K562 (cell line): ENCODE data around the gene ARHGAP18. TPM values are rescaled to one million over a fixed set of nuclear protein-coding genes. Genes with fewer than 3 reads are reported as not detected.

Source experiments
- ATAC-seq: fragments of 200-7000 bp; cut with Tn5 transposase; 3 replicates; pipeline ENCODE4 v1.9.1; 2020; ENCODE audit warnings: moderate library complexity
- BruUV-seq: library from RNA; stranded (reverse); fragments of 400-500 nt; replicated peaks from 2 replicates; lab custom pipeline; 2021; lab: Mats Ljungman, UMichigan
- CTCF ChIA-PET: fragments of 300-600 bp; formaldehyde crosslinking; extraction: SDS; loops from one replicate; lab custom pipeline; 2021; ENCODE audit warnings: low intra/inter-chr PET ratio; lab: Yijun Ruan, JAX
- POLR2A ChIA-PET: fragments of 300-600, 350-650 bp; sonication (Branson Sonifier 250); formaldehyde crosslinking; extraction: SDS; loops from one replicate; lab custom pipeline; 2021; ENCODE audit warnings: antibody characterized with exemption, inconsistent platforms; lab: Yijun Ruan, JAX
- DNase-seq, 4 experiments: peaks; one replicate each; pipeline versions ENCODE4 v3.0.0 to v3.0.0-alpha.2; 2011 to 2018; ENCODE audit warnings: low spot score in 3 of 4, mixed read lengths in 3 of 4; ENCODE audit errors: extremely low read depth in 1 of 4
- FAIRE-seq: peaks from 2 replicates; lab custom pipeline; 2011; peaks lifted over from hg19 to GRCh38; lab: Jason Lieb, UNC
- H2AFZ ChIP-seq: 2 replicates; pipeline ENCODE4 v1.6.0; 2011; ENCODE audit warnings: low read depth, low read length, control low read depth, inconsistent platforms
- H3K27ac ChIP-seq: fragments of 200-600 bp; 3 replicates; pipeline ENCODE4 v1.8.0; 2011; ENCODE audit warnings: low read depth, mild to moderate bottlenecking, control low read depth, inconsistent platforms, low read length, moderate library complexity, mixed read lengths; ENCODE audit errors: extremely low read depth
- H3K27me3 ChIP-seq, 2 experiments: fragments of 300-600 bp in 1 of 2; 2 replicates in 1 of 2; 3 replicates in 1 of 2; pipeline versions ENCODE4 v1.6.0 to v1.8.0; 2011; ENCODE audit warnings: inconsistent platforms in 2 of 2, low read length in 2 of 2, mild to moderate bottlenecking in 1 of 2, mixed read lengths in 1 of 2, moderate library complexity in 1 of 2; ENCODE audit not compliant: control insufficient read depth in 2 of 2, insufficient read depth in 2 of 2
- H3K36me3 ChIP-seq: fragments of 300-600 bp; 3 replicates; pipeline ENCODE4 v1.8.0; 2011; ENCODE audit warnings: mild to moderate bottlenecking, low read length, inconsistent platforms; ENCODE audit not compliant: control insufficient read depth, insufficient read depth
- H3K4me1 ChIP-seq, 2 experiments: fragments of 200-600 bp in 1 of 2; replicated peaks in 1 of 2; 2 replicates in 1 of 2; 3 replicates in 1 of 2; pipeline versions ENCODE4 v1.5.1 to v1.8.0; 2011; ENCODE audit warnings: inconsistent platforms in 2 of 2, low read length in 2 of 2, mild to moderate bottlenecking in 1 of 2, mixed read lengths in 1 of 2, moderate library complexity in 1 of 2; ENCODE audit not compliant: control insufficient read depth in 2 of 2, insufficient read depth in 2 of 2
- H3K4me2 ChIP-seq: 2 replicates; pipeline ENCODE4 v1.6.1; 2011; ENCODE audit warnings: low read length, control low read depth, inconsistent platforms, mixed read lengths; ENCODE audit not compliant: insufficient read depth
- H3K4me3 ChIP-seq: fragments of 200-600 bp; sonication (generic), shearing (Covaris generic); 2 replicates; pipeline ENCODE4 v1.5.1; 2016; ENCODE audit warnings: control low read depth, inconsistent platforms
- H3K79me2 ChIP-seq: fragments of 200-600 bp; 3 replicates; pipeline ENCODE4 v1.8.0; 2011; ENCODE audit warnings: low read length, inconsistent platforms; ENCODE audit not compliant: control insufficient read depth, insufficient read depth
- H3K9ac ChIP-seq, 2 experiments: 2 replicates each; pipeline versions ENCODE4 v1.6.0 to v1.6.1; 2011; ENCODE audit warnings: low read depth in 2 of 2, low read length in 2 of 2, control low read depth in 1 of 2, inconsistent platforms in 1 of 2, mild to moderate bottlenecking in 1 of 2, mixed read lengths in 1 of 2; ENCODE audit not compliant: insufficient read depth in 1 of 2
- H3K9me1 ChIP-seq: one replicate; pipeline ENCODE4 v1.6.0; 2011; ENCODE audit warnings: inconsistent platforms, mild to moderate bottlenecking, low read length, moderate library complexity; ENCODE audit not compliant: control insufficient read depth, insufficient read depth
- H3K9me3 ChIP-seq: replicated peaks from 2 replicates; pipeline ENCODE4 v1.5.1; 2011; ENCODE audit warnings: low read depth, low read length, inconsistent platforms; ENCODE audit not compliant: control insufficient read depth, insufficient read depth
- H4K20me1 ChIP-seq: replicated peaks from 2 replicates; pipeline ENCODE4 v1.6.1; 2011; ENCODE audit warnings: low read length, inconsistent platforms, mixed read lengths; ENCODE audit not compliant: control insufficient read depth, insufficient read depth
- BDP1 ChIP-seq: IDR thresholded peaks from 3 replicates; pipeline ENCODE4 v1.6.1; 2011; ENCODE audit not compliant: insufficient read length, insufficient read depth
- HOXB6 ChIP-seq: fragments of 250-450 bp; sonication (Bioruptor Pico); IDR thresholded peaks from 2 replicates; pipeline ENCODE4 v1.5.1; 2022; ENCODE audit warnings: mild to moderate bottlenecking, borderline replicate concordance
- LARP7 ChIP-seq: fragments of 450-650 bp; IDR thresholded peaks from 2 replicates; pipeline ENCODE4 v1.6.1; 2016
- RFX1 ChIP-seq: fragments of 450-650 bp; IDR thresholded peaks from 2 replicates; pipeline ENCODE4 v1.6.1; 2016; ENCODE audit warnings: mild to moderate bottlenecking, moderate library complexity
- RNF2 ChIP-seq: sonication (generic); IDR thresholded peaks from 2 replicates; pipeline ENCODE4 v1.6.1; 2016
- ZKSCAN8 ChIP-seq: fragments of 200-800 bp; sonication (Bioruptor generic); IDR thresholded peaks from 2 replicates; pipeline ENCODE4 v1.6.1; 2016; ENCODE audit warnings: missing genetic modification characterization, missing compliant biosample characterization
- ZNF12 ChIP-seq: sonication (generic); formaldehyde crosslinking; IDR thresholded peaks from 2 replicates; pipeline ENCODE4 v1.4.0; 2020; ENCODE audit warnings: mild to moderate bottlenecking, missing genetic modification reagents
- WGBS: fragments of 100-300 bp; shearing (Covaris generic); methylation state at CpG from one replicate; pipeline ENCODE4 v1.1.6; 2016; ENCODE audit warnings: low coverage, mixed read lengths; ENCODE audit not compliant: insufficient coverage; ENCODE audit errors: missing lambda C conversion rate; 5-methylcytosine and 5-hydroxymethylcytosine counted together
- in situ Hi-C: fragments of 300-500 bp; cut with MboI; formaldehyde crosslinking; loops from 4 replicates; pipeline ENCODE4 v1.15.0; 2018; ENCODE audit warnings: inconsistent platforms, mixed read lengths
- intact Hi-C: fragments of 100-400 bp; cut with micrococcal nuclease; formaldehyde crosslinking; loops from 2 replicates; pipeline ENCODE4 v1.14.2; 2022
- polyA plus RNA-seq, 8 experiments: library from polyadenylated mRNA; depleted of rRNA in 4 of 8; stranded (reverse) in 5 of 8; unstranded in 3 of 8; fragments of >200 nt; fragmentation: Nextera tagmentation in 2 of 8; fragmentation: Illumina TruSeq in 1 of 8; extraction: Ambion mirVana in 2 of 8; extraction: Trizol in 1 of 8; gene quantifications; 2 replicates each; pipeline versions ENCODE4 v1.2.1 to v1.2.3, GENCODE V29; 2011 to 2014; ENCODE audit warnings: inconsistent platforms in 1 of 8, missing spikeins in 1 of 8
- total RNA-seq, 7 experiments: library from RNA; depleted of rRNA in 6 of 7; stranded (reverse); fragments of >200 nt in 6 of 7; fragmentation: Illumina TruSeq in 2 of 7; extraction: Trizol in 2 of 7; gene quantifications; 2 replicates each; pipeline versions ENCODE4 v1.2.1 to v1.2.3, GENCODE V29; 2011 to 2021; ENCODE audit warnings: low replicate concordance in 1 of 7
- TF ChIP-seq, protein P1 (sequence below): IDR thresholded peaks from 2 replicates; pipeline ENCODE4 v1.6.1; 2014; ENCODE audit warnings: antibody characterized with exemption
- TF ChIP-seq, protein P2 (sequence below), 2 experiments: fragments of 450-650 bp; formaldehyde crosslinking in 1 of 2; IDR thresholded peaks; 2 replicates each; pipeline versions ENCODE4 v1.4.0 to v1.6.1; 2014 to 2020; ENCODE audit warnings: mild to moderate bottlenecking in 2 of 2, borderline replicate concordance in 1 of 2, low read depth in 1 of 2
- TF ChIP-seq, protein P3 (sequence below), 2 experiments: fragments of 200-800 bp in 1 of 2; sonication (Bioruptor generic) in 1 of 2; sonication (generic) in 1 of 2; formaldehyde crosslinking in 1 of 2; IDR thresholded peaks in 1 of 2; conservative IDR thresholded peaks in 1 of 2; 2 replicates each; pipeline versions ENCODE4 v1.5.0 to v1.6.1; 2016 to 2020; ENCODE audit warnings: missing compliant biosample characterization in 1 of 2, missing genetic modification characterization in 1 of 2, missing genetic modification reagents in 1 of 2

The ARHGAP18 gene
- total and polyA plus RNA-seq, 9 of the 15 experiments (the other 6 are each of a cell fraction or from before 2014, with no cell fraction given): 13.3 to 29.7 (median 21.1) TPM

DNA sequence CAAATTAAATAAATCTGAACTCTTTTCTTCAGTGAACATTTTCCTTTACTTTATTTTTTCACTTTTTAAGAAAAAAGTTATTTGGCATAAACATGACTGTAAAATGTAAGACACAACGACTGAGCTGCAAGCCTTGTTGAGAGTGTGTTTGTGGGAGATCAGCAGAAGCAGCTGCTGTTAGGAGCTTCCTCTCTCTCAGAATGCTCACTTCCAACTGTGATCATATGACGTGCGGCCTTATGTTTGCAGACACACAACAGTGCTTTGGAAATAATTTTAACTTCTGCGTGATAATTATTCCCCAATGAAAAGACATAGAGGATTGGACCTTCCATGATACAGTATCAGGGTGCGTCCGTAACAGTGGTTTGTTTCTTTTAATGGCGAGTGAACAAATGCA is 104.0 kb downstream of the ARHGAP18 start:
- no peak overlapping the region for H3K4me3 ChIP-seq
- FAIRE-seq (no peak), DNase-seq (no peak), ATAC-seq (no peak)
- no peaks in the 10 kb centered on the region for H3K9me1 ChIP-seq
- TF ChIP-seq ZNF12: no peak
- TF ChIP-seq RNF2: no peak
- no peak for TF ChIP-seq BDP1
- TF ChIP-seq, protein P1, sequence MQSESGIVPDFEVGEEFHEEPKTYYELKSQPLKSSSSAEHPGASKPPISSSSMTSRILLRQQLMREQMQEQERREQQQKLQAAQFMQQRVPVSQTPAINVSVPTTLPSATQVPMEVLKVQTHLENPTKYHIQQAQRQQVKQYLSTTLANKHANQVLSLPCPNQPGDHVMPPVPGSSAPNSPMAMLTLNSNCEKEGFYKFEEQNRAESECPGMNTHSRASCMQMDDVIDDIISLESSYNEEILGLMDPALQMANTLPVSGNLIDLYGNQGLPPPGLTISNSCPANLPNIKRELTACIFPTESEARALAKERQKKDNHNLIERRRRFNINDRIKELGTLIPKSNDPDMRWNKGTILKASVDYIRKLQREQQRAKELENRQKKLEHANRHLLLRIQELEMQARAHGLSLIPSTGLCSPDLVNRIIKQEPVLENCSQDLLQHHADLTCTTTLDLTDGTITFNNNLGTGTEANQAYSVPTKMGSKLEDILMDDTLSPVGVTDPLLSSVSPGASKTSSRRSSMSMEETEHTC: no peak
- TF ChIP-seq HOXB6 (CRISPR knock-in tag): no peak
- TF ChIP-seq ZKSCAN8: no peak
- TF ChIP-seq, protein P2, sequence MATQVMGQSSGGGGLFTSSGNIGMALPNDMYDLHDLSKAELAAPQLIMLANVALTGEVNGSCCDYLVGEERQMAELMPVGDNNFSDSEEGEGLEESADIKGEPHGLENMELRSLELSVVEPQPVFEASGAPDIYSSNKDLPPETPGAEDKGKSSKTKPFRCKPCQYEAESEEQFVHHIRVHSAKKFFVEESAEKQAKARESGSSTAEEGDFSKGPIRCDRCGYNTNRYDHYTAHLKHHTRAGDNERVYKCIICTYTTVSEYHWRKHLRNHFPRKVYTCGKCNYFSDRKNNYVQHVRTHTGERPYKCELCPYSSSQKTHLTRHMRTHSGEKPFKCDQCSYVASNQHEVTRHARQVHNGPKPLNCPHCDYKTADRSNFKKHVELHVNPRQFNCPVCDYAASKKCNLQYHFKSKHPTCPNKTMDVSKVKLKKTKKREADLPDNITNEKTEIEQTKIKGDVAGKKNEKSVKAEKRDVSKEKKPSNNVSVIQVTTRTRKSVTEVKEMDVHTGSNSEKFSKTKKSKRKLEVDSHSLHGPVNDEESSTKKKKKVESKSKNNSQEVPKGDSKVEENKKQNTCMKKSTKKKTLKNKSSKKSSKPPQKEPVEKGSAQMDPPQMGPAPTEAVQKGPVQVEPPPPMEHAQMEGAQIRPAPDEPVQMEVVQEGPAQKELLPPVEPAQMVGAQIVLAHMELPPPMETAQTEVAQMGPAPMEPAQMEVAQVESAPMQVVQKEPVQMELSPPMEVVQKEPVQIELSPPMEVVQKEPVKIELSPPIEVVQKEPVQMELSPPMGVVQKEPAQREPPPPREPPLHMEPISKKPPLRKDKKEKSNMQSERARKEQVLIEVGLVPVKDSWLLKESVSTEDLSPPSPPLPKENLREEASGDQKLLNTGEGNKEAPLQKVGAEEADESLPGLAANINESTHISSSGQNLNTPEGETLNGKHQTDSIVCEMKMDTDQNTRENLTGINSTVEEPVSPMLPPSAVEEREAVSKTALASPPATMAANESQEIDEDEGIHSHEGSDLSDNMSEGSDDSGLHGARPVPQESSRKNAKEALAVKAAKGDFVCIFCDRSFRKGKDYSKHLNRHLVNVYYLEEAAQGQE (IDR thresholded peaks at IDR 0.05; ENCODE audit: borderline replicate concordance): no peak
- TF ChIP-seq, protein P2 (CRISPR knock-in tag; IDR thresholded peaks at IDR 0.05; ENCODE audit: low read depth): no peak
- no peak for TF ChIP-seq LARP7
- TF ChIP-seq RFX1: no peak
- TF ChIP-seq, protein P3, sequence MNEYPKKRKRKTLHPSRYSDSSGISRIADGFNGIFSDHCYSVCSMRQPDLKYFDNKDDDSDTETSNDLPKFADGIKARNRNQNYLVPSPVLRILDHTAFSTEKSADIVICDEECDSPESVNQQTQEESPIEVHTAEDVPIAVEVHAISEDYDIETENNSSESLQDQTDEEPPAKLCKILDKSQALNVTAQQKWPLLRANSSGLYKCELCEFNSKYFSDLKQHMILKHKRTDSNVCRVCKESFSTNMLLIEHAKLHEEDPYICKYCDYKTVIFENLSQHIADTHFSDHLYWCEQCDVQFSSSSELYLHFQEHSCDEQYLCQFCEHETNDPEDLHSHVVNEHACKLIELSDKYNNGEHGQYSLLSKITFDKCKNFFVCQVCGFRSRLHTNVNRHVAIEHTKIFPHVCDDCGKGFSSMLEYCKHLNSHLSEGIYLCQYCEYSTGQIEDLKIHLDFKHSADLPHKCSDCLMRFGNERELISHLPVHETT (CRISPR knock-in tag; conservative IDR thresholded peaks at IDR 0.05 in 1 of 2, IDR thresholded peaks at IDR 0.05 in 1 of 2): no peak
- H3K27ac ChIP-seq: no peak overlapping the region
- ChIA-PET POLR2A (interaction anchor here (0.7 kb wide), 1 partner anchor 162 kb away, joined by 3 read pairs; no protein-coding TSS in a partner anchor), CTCF (no interaction called here)
- H3K9ac ChIP-seq: no peak overlapping the region
- intact Hi-C loops (no loop called here), in situ Hi-C loops (no loop called here)
- WGBS: 89% methylated on average over 7 of the region's 7 CpGs
- H3K4me1 ChIP-seq: no peaks in the 10 kb centered on the region
- H3K79me2 ChIP-seq: no peaks in the 10 kb centered on the region
- H3K36me3 ChIP-seq: peaks cover 38% of the 10 kb centered on the region; the same call in 2 of the 3 replicates
- H4K20me1 ChIP-seq: no peaks in the 10 kb centered on the region
- no peaks in the 10 kb centered on the region for H3K9me3 ChIP-seq
- BruUV-seq: no TSS peak
- no peak overlapping the region for H2AFZ ChIP-seq
- H3K27me3 ChIP-seq: no peaks in the 10 kb centered on the region
- no peak overlapping the region for H3K4me2 ChIP-seq
